GM18517 (cell line): ENCODE data around the gene WNT2.
A peak's percentile ranks its signal among the peaks of the same experiment; 100 is the strongest.

Experiments used
- ATAC-seq: cut with Tn5 transposase; IDR thresholded peaks from one replicate; pipeline ENCODE4 v1.9.1; 2021; ENCODE audit warnings: mild to moderate bottlenecking, moderate library complexity; ENCODE audit not compliant: unreplicated experiment

WNT2 gene

DNA sequence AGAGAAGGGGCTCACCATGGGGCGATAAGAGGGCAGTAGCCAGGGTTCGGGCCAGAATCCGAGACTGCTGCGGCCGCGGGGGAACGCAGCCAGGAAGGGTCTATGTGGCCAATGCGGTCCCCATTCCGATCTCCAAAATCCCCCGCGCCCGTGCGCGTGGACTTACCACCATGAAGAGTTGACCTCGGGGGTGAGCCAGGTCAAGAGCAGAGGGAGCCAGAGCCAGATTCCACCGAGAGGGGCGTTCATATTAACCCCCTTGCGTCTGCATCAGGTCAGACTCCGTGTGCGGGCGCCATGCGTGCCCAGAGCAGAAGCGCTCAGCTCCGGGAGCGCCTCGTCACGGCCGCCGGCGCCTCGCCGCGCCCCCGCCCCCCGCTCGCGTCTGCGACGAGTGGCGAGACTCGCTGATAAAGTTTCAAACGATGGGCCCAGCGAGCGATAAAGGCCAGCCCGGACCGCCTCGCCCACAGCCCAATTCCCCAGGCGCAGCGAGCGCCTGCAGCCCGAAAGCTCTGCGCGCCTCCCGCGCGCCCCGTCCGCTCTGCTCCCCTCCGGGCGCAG, at the start of gene WNT2:
WNT2 (minus strand) TSS at position 318 of the 564 bp plus-strand sequence; CDS start at position 249, 69 bp downstream.
- no peak for ATAC-seq

DNA sequence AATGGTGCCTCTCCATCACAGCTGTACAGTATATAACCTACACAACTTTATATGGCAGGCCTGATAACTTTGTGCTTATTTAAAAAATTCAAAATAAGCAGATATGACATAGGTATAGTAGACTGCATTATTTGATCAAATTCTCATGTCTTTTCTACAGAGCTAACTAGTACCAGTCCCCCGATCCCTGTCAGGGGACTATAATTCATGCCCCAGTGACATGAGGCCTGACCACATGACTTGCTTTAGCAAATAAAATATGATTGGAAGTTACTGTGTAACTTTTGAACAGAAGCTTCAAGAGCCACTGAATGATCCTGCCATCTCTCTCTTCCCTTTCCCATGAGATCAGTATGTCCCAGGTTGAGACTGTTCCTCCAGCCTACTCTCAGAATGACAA, 49.2 kb upstream of the WNT2 start:
- no peak for ATAC-seq

DNA sequence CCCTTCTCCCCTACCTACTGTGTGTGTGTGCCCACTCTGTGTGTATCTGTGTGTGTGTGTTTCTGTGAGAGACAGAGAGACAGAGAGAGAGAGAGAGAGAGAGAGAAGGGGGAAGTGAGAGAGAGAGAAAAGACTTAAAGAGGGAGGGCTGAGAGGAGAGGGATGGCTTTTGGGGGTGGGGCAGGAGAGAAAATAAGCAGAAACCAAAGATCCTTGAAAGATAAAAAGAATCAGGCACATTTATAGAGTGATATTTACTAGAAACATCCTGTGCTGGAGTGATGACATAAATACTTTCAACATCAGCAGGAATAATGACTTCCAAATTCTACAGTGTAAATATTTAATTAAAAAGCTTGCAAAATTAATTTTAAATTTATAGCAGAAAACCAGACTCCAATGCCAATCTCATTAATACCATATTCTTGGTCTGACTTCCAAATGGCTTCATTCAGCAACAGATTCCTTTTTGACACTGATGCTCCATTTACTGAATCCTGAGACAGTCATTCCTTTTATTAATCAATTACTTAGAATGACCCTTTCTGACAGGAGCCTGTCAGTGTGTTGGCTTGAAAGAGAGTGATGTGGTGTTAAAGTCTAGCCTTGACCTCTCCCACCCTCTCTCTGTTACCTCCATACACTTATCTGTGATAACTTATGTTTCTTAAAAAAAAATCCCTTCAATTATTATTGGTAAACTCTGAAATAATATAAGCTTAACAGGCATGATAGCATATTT, 41.7 kb upstream of the WNT2 start:
- no peak for ATAC-seq

DNA sequence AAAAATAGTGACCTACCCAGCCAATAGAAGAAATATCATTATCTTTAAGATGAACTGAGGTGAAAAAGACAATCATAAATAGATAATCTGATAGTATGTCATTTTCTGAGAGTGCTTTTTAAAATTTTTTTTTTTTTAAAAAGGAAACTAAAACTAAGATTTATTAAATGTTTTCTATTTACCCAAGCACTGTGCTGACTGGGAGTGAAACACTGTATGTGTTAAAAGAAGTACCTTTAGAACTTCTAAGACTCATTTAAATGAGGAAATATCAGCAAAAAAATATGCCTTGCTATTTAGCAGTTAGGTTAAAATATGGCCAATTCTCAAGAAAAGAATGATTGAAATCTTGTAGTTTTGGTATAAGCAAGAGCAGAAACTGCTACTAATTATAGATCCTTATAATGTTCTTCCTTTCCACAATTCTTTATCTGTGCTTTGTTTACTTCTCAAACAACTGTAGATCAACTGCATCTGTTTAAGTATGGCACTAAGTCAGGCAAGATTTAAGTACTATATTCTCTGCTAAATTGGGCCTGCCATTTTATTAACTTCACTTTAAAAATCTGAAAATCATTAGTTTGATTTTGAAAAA, 39.5 kb upstream of the WNT2 start:
- peak; percentile 48 for ATAC-seq

DNA sequence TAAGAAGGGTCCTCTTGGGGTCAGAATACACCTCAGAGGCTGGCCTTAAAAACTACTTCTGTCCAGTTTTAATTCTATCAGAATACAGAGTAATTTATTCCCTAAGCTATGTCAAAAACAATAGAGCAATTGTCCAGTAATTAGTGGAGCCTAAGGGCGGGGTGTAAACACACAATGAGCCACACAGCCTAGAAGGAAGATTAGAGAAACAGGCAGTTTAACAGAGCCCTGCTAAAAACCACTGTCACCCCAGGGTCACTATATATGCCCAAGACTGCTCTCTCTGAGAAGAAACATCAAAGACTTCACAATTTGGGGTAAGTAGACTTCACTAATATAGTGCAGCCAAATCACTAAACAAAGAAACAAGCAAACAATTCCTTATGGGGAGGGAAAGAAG, 27.2 kb upstream of the WNT2 start:
- no peak for ATAC-seq

- ATAC-seq = no peak
Measured at GRCh38 chr7:117349570-117349969, 26.7 kb upstream of the WNT2 start.

DNA sequence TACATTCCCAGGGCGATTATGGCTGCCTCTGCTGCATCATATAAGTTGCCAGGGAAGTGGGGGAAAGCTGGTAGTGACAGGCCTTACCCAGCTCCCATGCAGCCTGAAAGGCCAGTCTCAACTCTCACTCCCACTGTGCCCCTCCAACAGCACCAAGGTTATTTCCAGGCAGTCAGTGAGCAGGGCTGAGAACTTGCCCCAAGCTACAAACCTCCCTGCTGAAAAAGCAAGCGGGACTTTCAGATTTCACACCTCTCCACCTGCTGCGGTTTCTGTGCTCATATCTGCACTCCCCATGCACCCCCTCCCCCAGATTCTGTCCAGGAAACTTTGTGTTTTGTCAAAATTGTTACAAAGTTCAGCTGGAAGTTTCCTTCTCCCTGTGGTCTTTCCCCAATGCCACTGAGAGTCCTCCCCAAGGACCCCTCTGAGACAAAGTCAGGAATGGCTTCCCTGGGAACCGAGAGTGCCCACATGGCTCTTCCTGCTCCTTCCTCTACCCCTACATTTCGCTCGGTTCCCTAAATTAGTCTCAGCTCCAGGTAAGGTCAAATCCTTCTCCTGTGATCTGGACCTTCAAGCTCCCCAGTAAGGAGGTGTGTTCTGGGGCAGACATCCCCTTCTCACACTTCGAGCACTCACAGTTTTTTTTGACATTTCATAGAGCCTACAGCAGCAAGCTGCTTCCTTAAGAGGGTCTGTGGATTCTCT, 25.3 kb upstream of the WNT2 start:
- ATAC-seq = peak; percentile 93

DNA sequence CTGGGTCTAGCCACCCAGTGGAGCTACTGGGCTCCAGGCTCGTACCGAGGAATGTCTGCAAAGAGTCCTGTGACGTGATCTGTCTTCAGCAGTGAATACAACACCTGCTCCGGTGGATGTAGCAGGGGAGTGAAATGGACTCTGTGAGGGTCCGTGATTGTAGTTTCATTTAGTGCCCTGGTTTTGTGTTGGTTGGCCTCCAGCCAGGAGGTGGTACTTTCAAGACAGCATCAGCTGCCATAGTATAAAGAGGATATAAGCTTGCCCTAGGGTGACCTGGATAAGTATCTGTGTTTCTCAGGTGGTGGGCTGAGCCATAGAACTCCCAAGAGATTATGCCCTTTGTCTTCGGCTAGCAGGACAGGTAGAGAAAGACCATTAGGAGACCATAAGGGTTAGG, 24.6 kb upstream of the WNT2 start:
- ATAC-seq = peak; percentile 30

- ATAC-seq = no peak
Measured at GRCh38 chr7:117346161-117346560, 23.3 kb upstream of the WNT2 start.

GRCh38 chr7:117338020-117338419, 15.2 kb upstream of the WNT2 start:
- ATAC-seq = no peak

- no peak for ATAC-seq
Measured at GRCh38 chr7:117333168-117333567, 10.3 kb upstream of the WNT2 start.

GRCh38 chr7:117332031-117332430, 9.2 kb upstream of the WNT2 start:
- ATAC-seq = no peak

- no peak for ATAC-seq
Measured at GRCh38 chr7:117325836-117326235, 3.0 kb upstream of the WNT2 start.

- ATAC-seq = no peak
Measured at GRCh38 chr7:117324960-117325359, 2.1 kb upstream of the WNT2 start.

GRCh38 chr7:117323851-117324711, 1.2 kb upstream of the WNT2 start:
- ATAC-seq = no peak

- ATAC-seq = no peak
Measured at GRCh38 chr7:117323305-117323850, 520 bp upstream of the WNT2 start.

DNA sequence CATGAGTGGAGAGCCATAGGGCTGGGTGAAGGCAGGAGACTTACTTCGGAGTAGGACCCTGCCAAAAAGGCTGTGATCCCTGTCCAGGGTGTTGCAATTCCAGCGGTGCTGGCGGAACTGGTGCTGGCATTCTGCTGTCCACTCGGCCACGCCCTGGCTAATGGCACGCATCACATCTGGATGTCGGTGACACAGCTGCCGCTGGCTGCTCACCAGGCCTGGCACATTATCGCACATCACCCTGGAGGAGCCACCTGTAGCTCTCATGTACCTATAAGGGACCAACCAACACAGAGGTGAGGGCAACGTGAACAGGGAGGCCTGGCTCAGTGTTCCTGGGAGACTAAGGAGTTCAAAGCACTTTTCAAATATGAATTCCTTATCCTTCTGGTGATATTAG, 2.3 kb downstream of the WNT2 start:
- no peak for ATAC-seq

- ATAC-seq = no peak
Measured at GRCh38 chr7:117319181-117319580, 3.7 kb downstream of the WNT2 start.

GRCh38 chr7:117313582-117313981, 9.3 kb downstream of the WNT2 start:
- ATAC-seq = no peak
